ENCODE results near the gene FGB. TPM values are rescaled to one million over a fixed set of nuclear protein-coding genes. Genes with fewer than 3 reads are reported as not detected.

Gene FGB
- total and polyA plus RNA-seq, 2 donors (not counting 1 experiment from before 2014, with no cell fraction given): not detected

DNA sequence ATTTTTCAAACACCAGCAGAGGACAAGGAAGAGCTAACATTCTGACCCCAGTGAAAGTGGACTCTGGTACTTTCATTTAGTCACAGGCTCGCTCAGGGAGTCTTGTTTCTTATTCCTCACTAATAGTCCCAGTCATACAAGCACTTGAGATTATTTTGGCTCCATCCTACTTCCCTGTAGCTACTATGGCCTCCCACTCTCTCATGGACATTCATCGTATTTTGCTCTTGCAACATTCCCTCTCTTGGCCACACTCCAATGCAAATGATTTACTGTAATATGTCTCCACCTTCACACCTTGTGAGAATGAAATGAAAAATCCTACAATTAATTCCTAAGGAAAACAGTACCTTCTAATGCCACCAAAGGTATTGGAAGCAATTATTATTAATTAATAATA lies 33.9 kb upstream of the FGB start:
- ATAC-seq (ENCODE audit: low read depth) (no peak), DNase-seq (no peak)
- intact Hi-C loops (cut with micrococcal nuclease): no loop called here
- no peaks in the 10 kb centered on the region for H3K4me1 ChIP-seq (ENCODE audit: control insufficient read depth in 2 of 2, insufficient read depth in 2 of 2, low read length in 2 of 2)
- no peak overlapping the region for H3K4me3 ChIP-seq (ENCODE audit: control extremely low read depth in 1 of 5, extremely low read depth in 1 of 5, insufficient read depth in 1 of 5, low read depth in 2 of 5, low read length in 4 of 5)
- no peaks in the 10 kb centered on the region for H3K36me3 ChIP-seq (replicated peaks in 1 of 2; ENCODE audit: control extremely low read depth in 1 of 2, control insufficient read depth in 1 of 2, extremely low read depth in 1 of 2, insufficient read depth in 2 of 2, low read length in 1 of 2)
- H3K27me3 ChIP-seq (replicated peaks in 1 of 4; ENCODE audit: control extremely low read depth in 1 of 4, control insufficient read depth in 3 of 4, insufficient read depth in 4 of 4, low read length in 3 of 4): peaks cover 0 to 10% (median 3%) of the 10 kb centered on the region in 4 experiments
- H3K9me3 ChIP-seq (ENCODE audit: control extremely low read depth in 1 of 3, control insufficient read depth in 2 of 3, insufficient read depth in 1 of 3, low read length in 2 of 3): no peaks in the 10 kb centered on the region
- H3K27ac ChIP-seq (ENCODE audit: low read length in 2 of 2): no peak overlapping the region
- Mint-ChIP-seq H3K4me1 (peaks cover 2% of the 10 kb centered on the region), H3K27me3 (peaks cover 28% of the 10 kb centered on the region), H3K4me3 (no peak overlapping the region), H3K27ac (no peak overlapping the region), H3K9me3 (ENCODE audit: insufficient read depth) (no peaks in the 10 kb centered on the region)
- WGBS (ENCODE audit: insufficient coverage): 75% methylated on average over 1 of the region's 2 CpGs
- POLR2A ChIA-PET: no interaction called here
- TF ChIP-seq CTCF (IDR thresholded peaks at IDR 0.05) (no peak), EZH2 (IDR thresholded peaks at IDR 0.05; ENCODE audit: borderline replicate concordance, insufficient read depth, low read depth, low read length, poor library complexity, severe bottlenecking) (no peak)
- CTCF ChIA-PET: no interaction called here
- H4K20me1 ChIP-seq (ENCODE audit: control insufficient read depth, insufficient read depth, low read length, poor library complexity, severe bottlenecking): no peaks in the 10 kb centered on the region
- no peak overlapping the region for H3K9ac ChIP-seq (ENCODE audit: low read length)
- no peak overlapping the region for H2AFZ ChIP-seq (ENCODE audit: insufficient read depth, low read depth, low read length, poor library complexity, severe bottlenecking)
- H3K4me2 ChIP-seq (replicated peaks; ENCODE audit: low read depth, low read length, poor library complexity, severe bottlenecking): no peak overlapping the region
- no peaks in the 10 kb centered on the region for H3K79me2 ChIP-seq (ENCODE audit: control insufficient read depth, insufficient read depth, low read length)

DNA sequence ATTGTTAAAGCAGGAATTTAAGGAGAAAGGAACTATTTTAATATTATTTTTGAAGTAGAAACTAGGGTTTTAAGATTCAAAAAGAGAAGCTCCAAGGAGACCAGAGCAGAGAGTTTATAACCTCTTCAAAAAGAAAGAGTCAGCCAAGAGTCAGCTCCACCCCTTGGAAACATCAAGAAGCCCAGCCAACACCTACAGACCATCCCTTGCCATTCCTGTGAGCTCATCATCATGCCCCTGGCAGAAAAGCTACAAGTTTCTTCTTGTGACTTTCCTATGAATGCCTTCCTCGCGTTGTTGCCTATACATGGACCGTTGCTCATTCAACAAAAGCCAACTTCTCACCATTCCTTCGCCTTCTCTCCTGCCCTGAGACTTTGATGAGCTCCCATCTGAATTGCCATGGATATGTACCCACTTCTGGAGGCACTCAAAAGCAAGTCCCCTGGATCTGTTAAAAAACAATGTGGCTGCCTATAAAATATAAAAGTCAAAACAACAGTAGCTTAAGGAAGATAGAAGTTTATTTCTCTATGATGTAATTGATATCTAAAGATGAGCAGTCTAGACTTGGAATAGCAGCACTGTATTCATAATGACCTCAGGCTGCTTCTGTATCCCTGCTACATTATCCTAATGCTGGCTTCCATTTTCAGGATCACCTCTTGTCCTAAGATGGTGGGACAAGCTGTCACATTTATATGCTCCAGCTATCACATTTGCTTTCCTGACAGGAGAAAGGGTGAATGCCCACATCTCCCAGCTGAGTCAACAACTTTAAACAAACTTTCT lies 32.9 kb upstream of the FGB start:
- no peak for ATAC-seq (ENCODE audit: low read depth)
- ChIA-PET POLR2A (no interaction called here), CTCF (no interaction called here)
- intact Hi-C loops (cut with micrococcal nuclease): no loop called here
- no peak for TF ChIP-seq CTCF (IDR thresholded peaks at IDR 0.05)
- TF ChIP-seq EZH2 (IDR thresholded peaks at IDR 0.05; ENCODE audit: borderline replicate concordance, insufficient read depth, low read depth, low read length, poor library complexity, severe bottlenecking): no peak
- Mint-ChIP-seq H3K27ac (no peak overlapping the region), H3K27me3 (peaks cover 22% of the 10 kb centered on the region), H3K9me3 (ENCODE audit: insufficient read depth) (no peaks in the 10 kb centered on the region), H3K4me1 (peaks cover 2% of the 10 kb centered on the region), H3K4me3 (no peak overlapping the region)
- Histone ChIP-seq H3K79me2 (ENCODE audit: control insufficient read depth, insufficient read depth, low read length) (no peaks in the 10 kb centered on the region), H3K4me3 (ENCODE audit: control extremely low read depth in 1 of 5, extremely low read depth in 1 of 5, insufficient read depth in 1 of 5, low read depth in 2 of 5, low read length in 4 of 5) (no peak overlapping the region), H3K4me1 (ENCODE audit: control insufficient read depth in 2 of 2, insufficient read depth in 2 of 2, low read length in 2 of 2) (no peaks in the 10 kb centered on the region), H3K9ac (ENCODE audit: low read length) (no peak overlapping the region), H2AFZ (ENCODE audit: insufficient read depth, low read depth, low read length, poor library complexity, severe bottlenecking) (no peak overlapping the region), H3K4me2 (replicated peaks; ENCODE audit: low read depth, low read length, poor library complexity, severe bottlenecking) (no peak overlapping the region), H3K9me3 (ENCODE audit: control extremely low read depth in 1 of 3, control insufficient read depth in 2 of 3, insufficient read depth in 1 of 3, low read length in 2 of 3) (no peaks in the 10 kb centered on the region), H3K36me3 (replicated peaks in 1 of 2; ENCODE audit: control extremely low read depth in 1 of 2, control insufficient read depth in 1 of 2, extremely low read depth in 1 of 2, insufficient read depth in 2 of 2, low read length in 1 of 2) (no peaks in the 10 kb centered on the region), H3K27me3 (replicated peaks in 1 of 4; ENCODE audit: control extremely low read depth in 1 of 4, control insufficient read depth in 3 of 4, insufficient read depth in 4 of 4, low read length in 3 of 4) (peaks cover 0 to 7% (median 2%) of the 10 kb centered on the region in 4 experiments), H3K27ac (ENCODE audit: low read length in 2 of 2) (no peak overlapping the region), H4K20me1 (ENCODE audit: control insufficient read depth, insufficient read depth, low read length, poor library complexity, severe bottlenecking) (no peaks in the 10 kb centered on the region)
- WGBS (ENCODE audit: insufficient coverage): 76% methylated on average over 4 of the region's 4 CpGs
- no peak for DNase-seq
